Measurements from ENCODE around the gene TGM6.
A peak's percentile ranks its signal among the peaks of the same experiment; 100 is the strongest.
"Not testable (repeated sequence)": the region's sequence is repeated elsewhere in the genome, so short reads cannot be mapped to it uniquely, and the experiment has no call there.

TGM6 gene

GRCh38 chr20:2400290-2400689 lies 19.6 kb downstream of the TGM6 start:
- no peak for DNase-seq

GRCh38 chr20:2401527-2401926 lies 20.8 kb downstream of the TGM6 start:
- DNase-seq, result no peak

GRCh38 chr20:2402271-2402980 lies 21.7 kb downstream of the TGM6 start:
- peak; percentile 11 for DNase-seq

- no peak for DNase-seq
Measured at GRCh38 chr20:2403291-2404052, 22.8 kb downstream of the TGM6 start.

GRCh38 chr20:2405693-2406065 lies 25.0 kb downstream of the TGM6 start:
- DNase-seq, result no peak

GRCh38 chr20:2407355-2407754 lies 26.7 kb downstream of the TGM6 start:
- DNase-seq, result not testable (repeated sequence)

- DNase-seq, result no peak
Measured at GRCh38 chr20:2408111-2408510, 27.4 kb downstream of the TGM6 start.

GRCh38 chr20:2416541-2417212 lies 36.0 kb downstream of the TGM6 start:
- no peak for DNase-seq

GRCh38 chr20:2417213-2417541 lies 36.5 kb downstream of the TGM6 start:
- no peak for DNase-seq

- no peak for DNase-seq
Measured at GRCh38 chr20:2418388-2418787, 37.7 kb downstream of the TGM6 start.

- no peak for DNase-seq
Measured at GRCh38 chr20:2420510-2420909, 39.8 kb downstream of the TGM6 start.

GRCh38 chr20:2421247-2421646 lies 40.5 kb downstream of the TGM6 start:
- DNase-seq, result peak; percentile 13

GRCh38 chr20:2429051-2429450 lies 48.4 kb downstream of the TGM6 start:
- DNase-seq, result no peak

GRCh38 chr20:2430538-2430937 lies 49.8 kb downstream of the TGM6 start:
- no peak for DNase-seq

- DNase-seq, result no peak
Measured at GRCh38 chr20:2431185-2431584, 50.5 kb downstream of the TGM6 start.

- no peak for DNase-seq
Measured at GRCh38 chr20:2446845-2447244, 66.1 kb downstream of the TGM6 start.

GRCh38 chr20:2449386-2449785 lies 68.7 kb downstream of the TGM6 start:
- no peak for DNase-seq

GRCh38 chr20:2451422-2451821 lies 70.7 kb downstream of the TGM6 start:
- DNase-seq, result no peak

GRCh38 chr20:2451939-2452732 lies 71.4 kb downstream of the TGM6 start:
- DNase-seq, result peak; percentile 45

GRCh38 chr20:2453792-2454191 lies 73.1 kb downstream of the TGM6 start:
- DNase-seq, result no peak

GRCh38 chr20:2455771-2456497 lies 75.2 kb downstream of the TGM6 start:
- no peak for DNase-seq

GRCh38 chr20:2458919-2459499 lies 78.3 kb downstream of the TGM6 start:
- no peak for DNase-seq

All from HCEC 1CT (cell line).